Measurements from ENCODE around the gene SEMA4F. TPM values are rescaled to one million over a fixed set of nuclear protein-coding genes. Genes with fewer than 3 reads are reported as not detected.

SEMA4F gene
- 4.2 and 4.7 TPM in 2 replicates for total RNA-seq

GRCh38 chr2:74653985-74654882, at the start of gene SEMA4F:
TSS of gene SEMA4F (plus strand) at chr2:74654247. CDS start at chr2:74654377, 130 bp downstream.

DNA sequence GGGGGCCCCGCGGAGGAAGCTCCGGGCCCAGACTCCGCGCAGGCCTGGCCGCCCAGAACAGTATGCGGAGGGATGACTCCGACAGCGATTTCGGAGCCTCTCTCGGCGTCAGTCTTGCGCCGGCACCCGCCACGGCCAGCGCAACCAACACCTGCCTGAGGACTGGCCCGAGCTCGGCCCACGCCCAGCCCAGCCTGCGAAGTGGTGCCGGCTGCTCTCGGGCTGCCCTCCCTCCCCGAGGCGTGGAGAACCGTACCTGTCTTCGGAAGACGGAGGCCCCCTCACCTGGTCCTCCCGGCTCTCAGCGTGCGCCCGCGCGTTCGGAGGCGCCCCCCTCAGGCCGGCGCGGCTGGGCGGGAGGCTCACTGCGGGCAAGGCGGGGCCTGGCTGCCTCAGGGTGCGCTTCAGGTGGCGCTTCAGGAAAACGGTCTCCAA, 6.0 kb upstream of the SEMA4F start, which contains the start of gene M1AP:
Gene M1AP, minus strand, starts transcription at position 322 of the 435 bp plus-strand sequence. CDS start 8,055 bp downstream, outside the sequence.

Other genes with a start within 250 kb of the SEMA4F start
- 0.46 and 0.65 TPM in 2 replicates for gene C2orf81, start 232.6 kb upstream of the SEMA4F start, total RNA-seq
- gene WDR54, start 232.5 kb upstream of the SEMA4F start, total RNA-seq: 47.9 and 65.3 TPM in 2 replicates
- gene RTKN, start 212.3 kb upstream of the SEMA4F start, total RNA-seq: 7.1 and 10.3 TPM in 2 replicates
- 11.7 and 23.1 TPM in 2 replicates for gene INO80B, start 199.2 kb upstream of the SEMA4F start, total RNA-seq
- 30.4 and 30.5 TPM in 2 replicates for gene WBP1, start 195.8 kb upstream of the SEMA4F start, total RNA-seq
- gene MOGS, start 188.9 kb upstream of the SEMA4F start, total RNA-seq: 72.8 and 91.3 TPM in 2 replicates
- 47.7 and 52.4 TPM in 2 replicates for gene MRPL53, start 181.6 kb upstream of the SEMA4F start, total RNA-seq
- gene CCDC142, start 171.2 kb upstream of the SEMA4F start, total RNA-seq: 13.6 and 22.9 TPM in 2 replicates
- gene TTC31, start 171.2 kb upstream of the SEMA4F start, total RNA-seq: 7.1 and 16.3 TPM in 2 replicates
- 1.6 and 1.7 TPM in 2 replicates for gene LBX2, start 154.6 kb upstream of the SEMA4F start, total RNA-seq
- 14.3 and 17.2 TPM in 2 replicates for gene PCGF1, start 146.6 kb upstream of the SEMA4F start, total RNA-seq
- not detected in 2 replicates for gene TLX2, start 139.8 kb upstream of the SEMA4F start, total RNA-seq
- not detected in 2 replicates for gene DQX1, start 128.0 kb upstream of the SEMA4F start, total RNA-seq
- gene AUP1, start 124.5 kb upstream of the SEMA4F start, total RNA-seq: 84.8 and 116 TPM in 2 replicates
- 40.7 and 63.3 TPM in 2 replicates for gene HTRA2, start 124.3 kb upstream of the SEMA4F start, total RNA-seq
- 2.9 and 4.4 TPM in 2 replicates for gene LOXL3, start 100.3 kb upstream of the SEMA4F start, total RNA-seq
- gene DOK1, start 99.5 kb upstream of the SEMA4F start, total RNA-seq: 15.9 and 21.6 TPM in 2 replicates
- gene M1AP, start 5.9 kb upstream of the SEMA4F start, total RNA-seq: not detected in 2 replicates
- gene HK2, start 179.9 kb downstream of the SEMA4F start, total RNA-seq: 15.8 and 20.8 TPM in 2 replicates